ENCODE data around the gene COL16A1.

- TF ChIP-seq EZH2phosphoT487 (IDR thresholded peaks at IDR 0.05) (no peak), CTCF (IDR thresholded peaks at IDR 0.05) (peak; percentile 95), EZH2 (IDR thresholded peaks at IDR 0.05) (no peak)
These were observed 40.0 kb downstream of the COL16A1 start for GRCh38 chr1:31663622-31664452.
